DMS153 treated with DMSO at 0.1 percent for 48 hours (cell line): ENCODE results near the gene MAP2K3.
"Not testable (repeated sequence)": the region's sequence is repeated elsewhere in the genome, so short reads cannot be mapped to it uniquely, and the experiment has no call there.

Experiments used
- DNase-seq: peaks from one replicate; lab custom pipeline; 2025; ENCODE audit not compliant: unreplicated experiment; lab: John Stamatoyannopoulos, UW

MAP2K3 gene

GRCh38 chr17:21327921-21328320, 43.4 kb downstream of the MAP2K3 start:
- not testable (repeated sequence) for DNase-seq

GRCh38 chr17:21328778-21329177, 44.3 kb downstream of the MAP2K3 start:
- DNase-seq, result not testable (repeated sequence)

- DNase-seq, result no peak
These were observed 46.1 kb downstream of the MAP2K3 start for GRCh38 chr17:21330436-21331160.

- not testable (repeated sequence) for DNase-seq
These were observed 52.2 kb downstream of the MAP2K3 start for GRCh38 chr17:21336541-21337294.

GRCh38 chr17:21337981-21338625, 53.6 kb downstream of the MAP2K3 start:
- DNase-seq, result not testable (repeated sequence)

DNA sequence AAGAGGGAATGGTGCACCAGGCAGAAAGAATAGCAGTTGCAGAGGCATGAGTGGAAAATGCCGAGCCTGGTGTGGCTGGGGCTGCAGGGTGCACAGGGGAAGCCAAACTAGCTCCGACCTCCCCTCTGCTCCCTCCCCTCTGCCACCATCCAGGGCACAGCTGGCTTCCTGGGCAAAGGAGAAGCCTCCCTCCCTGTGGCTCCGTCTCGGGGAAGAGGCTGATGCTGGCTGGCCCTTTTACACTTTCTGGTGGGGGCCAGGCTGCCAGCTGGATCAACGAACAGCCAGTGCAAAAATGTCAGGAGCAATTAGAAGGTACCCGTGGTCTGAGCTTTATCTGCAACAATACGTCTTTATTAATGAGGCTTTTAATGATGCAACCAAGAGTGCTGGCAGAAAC, 54.5 kb downstream of the MAP2K3 start:
- no peak for DNase-seq

DNA sequence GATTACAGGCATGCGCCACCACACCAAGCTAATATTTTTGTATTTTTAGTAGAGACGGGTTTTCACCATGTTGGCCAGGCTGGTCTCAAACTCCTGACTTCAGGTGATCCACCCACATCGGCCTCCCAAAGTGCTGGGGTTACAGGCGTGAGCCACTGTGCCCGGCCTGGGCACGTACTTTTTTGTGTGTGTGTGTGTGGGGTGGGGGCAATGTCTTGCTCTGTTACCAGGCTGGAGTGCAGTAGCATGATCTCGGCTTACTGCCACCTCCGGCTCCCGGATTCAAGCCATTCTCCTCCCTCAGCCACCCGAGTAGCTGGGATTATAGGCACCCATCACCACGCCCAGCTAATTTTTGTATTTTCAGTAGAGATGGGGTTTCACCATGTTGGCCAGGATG, 55.1 kb downstream of the MAP2K3 start:
- DNase-seq, result not testable (repeated sequence)

DNA sequence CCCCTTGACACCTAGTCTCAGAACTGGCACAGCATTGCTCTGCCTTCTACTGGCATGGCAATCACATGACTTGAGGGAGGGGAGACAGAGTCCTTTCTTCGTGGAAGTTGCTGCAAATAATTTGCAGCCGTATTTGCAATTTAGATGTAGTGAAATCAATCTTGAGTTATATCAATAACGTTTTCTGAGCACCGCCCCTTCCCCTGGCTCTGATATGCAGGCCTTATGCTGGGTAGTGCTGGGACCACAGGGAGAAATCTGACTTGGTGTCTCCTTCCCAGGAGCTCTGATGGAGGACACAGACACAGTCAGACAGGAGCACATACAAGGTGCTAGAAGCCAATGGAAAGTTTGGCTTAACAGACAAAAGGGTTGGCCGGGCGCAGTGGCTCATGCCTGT, 55.9 kb downstream of the MAP2K3 start:
- not testable (repeated sequence) for DNase-seq

DNA sequence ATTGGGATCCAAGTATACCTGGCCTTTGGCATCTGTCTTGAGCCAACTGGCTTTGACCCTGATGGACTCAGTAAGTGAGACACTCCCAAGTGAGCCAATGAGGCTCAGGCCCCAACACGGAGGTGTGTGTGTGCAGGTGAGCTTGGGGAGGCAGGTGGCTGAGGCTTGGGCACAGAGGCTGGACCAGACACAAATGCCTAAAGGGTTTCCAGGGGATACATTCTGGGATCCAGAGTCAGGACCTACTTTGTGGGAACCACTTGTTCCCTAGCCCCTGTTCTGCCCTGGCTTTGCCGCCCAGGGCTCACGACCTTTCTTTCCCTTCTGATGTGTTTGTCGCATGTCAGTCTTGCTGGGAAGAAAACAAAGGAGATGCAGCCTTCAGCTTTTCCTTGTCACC, 56.8 kb downstream of the MAP2K3 start:
- DNase-seq, result not testable (repeated sequence)

DNA sequence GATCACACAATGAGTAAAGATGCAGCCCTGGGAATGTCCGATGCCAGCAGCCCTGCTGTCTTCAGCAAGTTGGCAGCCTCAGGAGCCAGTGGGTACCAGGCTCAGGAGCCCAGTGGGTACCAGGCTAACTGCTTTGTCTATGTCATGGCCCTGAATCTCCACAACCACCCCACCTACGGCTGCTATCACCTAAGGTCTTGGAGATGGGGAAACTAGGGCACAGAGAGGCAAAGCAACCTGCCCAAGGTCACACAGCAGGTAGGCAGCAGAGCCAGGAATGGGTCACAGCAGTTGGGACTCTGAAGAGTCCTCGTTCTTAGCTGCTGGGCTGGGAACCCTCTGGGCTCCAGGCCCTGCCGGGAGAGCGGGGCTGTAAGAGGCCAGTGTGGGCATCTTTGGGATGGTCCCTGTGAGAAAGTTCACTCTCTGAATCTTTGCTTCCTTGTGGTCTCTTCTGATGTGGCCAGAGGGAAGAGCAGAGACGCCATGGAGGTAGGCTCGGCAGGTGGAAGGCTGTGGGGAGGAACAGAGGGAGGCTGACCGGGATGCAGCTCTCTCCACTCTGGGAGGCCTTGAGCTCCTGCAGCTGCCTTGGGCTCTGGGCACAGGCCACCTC, 57.5 kb downstream of the MAP2K3 start:
- not testable (repeated sequence) for DNase-seq

DNA sequence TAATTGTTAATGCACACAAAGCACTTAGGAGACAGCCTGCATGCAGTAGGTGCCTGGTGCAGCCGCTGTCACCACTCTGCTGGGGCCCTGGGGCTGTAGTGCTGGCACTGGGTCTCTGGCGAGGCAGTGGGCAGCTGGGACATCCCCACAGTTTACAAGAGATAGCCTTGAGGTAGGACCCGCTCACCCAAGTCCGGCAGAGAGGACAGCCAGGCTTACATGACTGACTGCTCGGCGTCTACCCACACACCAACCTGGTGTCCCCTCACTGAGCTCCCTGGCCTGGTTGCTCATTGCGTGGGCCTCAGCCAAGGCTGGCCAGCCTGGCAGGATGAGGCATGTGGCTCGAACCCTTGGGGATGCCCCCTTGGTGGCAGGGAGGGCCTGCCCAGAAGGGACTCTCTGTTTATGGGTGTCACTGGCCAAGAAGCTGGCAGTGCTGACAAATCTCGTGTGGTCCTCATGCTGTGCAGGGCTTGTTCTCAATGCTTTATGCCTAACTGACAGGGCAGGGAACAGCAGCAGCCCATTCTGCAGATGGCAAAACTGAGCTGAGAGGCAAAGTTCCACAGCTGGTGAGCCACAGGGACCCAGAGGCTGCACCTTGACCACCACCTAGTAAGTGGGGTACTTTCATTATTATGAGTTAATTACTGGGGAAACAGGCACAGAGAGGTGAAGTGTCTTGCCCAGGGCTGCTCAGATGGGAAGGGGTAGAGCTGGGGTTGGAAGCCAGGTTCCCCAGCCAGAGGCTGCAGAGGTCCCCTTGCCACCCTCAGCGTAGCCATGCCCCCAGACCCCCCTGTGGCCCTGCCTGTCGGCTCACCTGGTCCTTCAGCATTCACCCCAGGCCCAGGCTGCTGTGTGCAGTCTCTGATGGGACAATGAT, 58.8 kb downstream of the MAP2K3 start:
- DNase-seq, result not testable (repeated sequence)

GRCh38 chr17:21344801-21345200, 60.3 kb downstream of the MAP2K3 start:
- not testable (repeated sequence) for DNase-seq

- no peak for DNase-seq
These were observed 60.7 kb downstream of the MAP2K3 start for GRCh38 chr17:21345236-21345635.

DNA sequence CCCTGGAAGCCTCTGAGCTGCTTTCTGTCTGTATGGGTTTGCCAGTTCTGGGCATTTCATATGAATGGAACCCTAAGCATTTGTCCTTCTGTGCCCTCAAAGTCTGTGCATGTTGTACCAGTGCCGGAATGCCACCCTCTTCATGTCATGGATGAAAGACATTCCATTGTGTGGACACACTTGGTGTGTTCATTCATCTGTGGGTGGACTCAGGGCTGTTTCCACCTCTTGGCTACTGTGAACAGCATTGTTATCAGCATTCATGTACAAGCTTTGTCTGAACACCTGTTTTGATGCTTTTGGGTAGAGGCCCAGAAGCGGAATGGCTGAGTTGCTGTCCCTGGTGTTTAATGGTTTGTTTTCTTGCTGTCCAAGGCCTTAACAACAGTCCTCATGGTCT, 61.6 kb downstream of the MAP2K3 start:
- not testable (repeated sequence) for DNase-seq

DNA sequence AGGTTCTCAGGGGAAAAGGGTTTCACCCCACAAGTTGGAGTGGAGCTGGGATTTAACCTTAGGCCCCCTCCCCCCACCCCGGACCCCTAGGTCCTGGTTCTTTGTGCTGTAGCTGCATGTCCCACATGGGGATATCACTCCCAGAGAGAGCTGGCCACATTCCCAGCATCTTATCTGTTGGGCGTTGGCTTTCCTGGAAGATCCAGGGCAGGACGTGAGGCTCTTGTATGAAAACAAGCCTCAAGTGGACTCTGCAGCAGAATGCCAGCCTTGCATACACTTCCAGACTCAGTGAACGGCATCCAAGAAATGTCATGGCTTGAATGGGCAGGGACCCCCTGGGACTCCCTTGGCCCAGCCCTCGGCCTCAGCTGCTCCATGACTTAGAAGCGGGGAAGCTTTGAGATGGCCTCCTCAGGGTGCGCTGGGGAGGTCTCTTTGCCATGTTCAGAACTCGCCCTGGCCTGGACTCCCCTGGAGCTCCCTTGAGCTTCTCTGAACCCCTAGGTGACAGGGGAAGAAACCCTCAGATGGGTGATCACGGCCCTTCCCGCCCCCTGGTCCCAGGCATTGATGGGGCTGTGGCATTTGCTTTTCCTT, 62.2 kb downstream of the MAP2K3 start:
- not testable (repeated sequence) for DNase-seq

DNA sequence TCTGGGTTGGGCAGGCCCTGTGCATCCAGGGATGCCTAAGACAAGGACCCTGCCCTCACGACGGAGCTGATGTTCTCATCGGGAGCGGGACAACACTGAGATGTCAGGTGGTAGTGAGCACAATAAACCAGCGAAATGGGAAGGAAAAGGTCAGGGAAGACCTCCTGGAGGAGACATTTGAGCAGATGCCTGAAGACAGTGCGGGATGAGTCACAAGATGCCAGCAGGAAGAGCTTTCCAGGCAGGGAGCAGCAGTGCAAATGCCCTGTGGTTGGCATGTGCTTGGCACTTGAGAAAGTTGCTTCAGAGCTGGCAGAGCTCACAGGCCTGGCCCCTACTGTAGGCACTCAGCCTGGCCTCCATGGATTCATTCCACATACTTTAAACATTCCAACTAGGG, 63.1 kb downstream of the MAP2K3 start:
- not testable (repeated sequence) for DNase-seq

- not testable (repeated sequence) for DNase-seq
These were observed 63.8 kb downstream of the MAP2K3 start for GRCh38 chr17:21348081-21348925.

- DNase-seq, result not testable (repeated sequence)
These were observed 64.4 kb downstream of the MAP2K3 start for GRCh38 chr17:21348926-21349261.
